GM18907 (cell line): ENCODE measurements around the gene ATP1A3.

ENCODE experiments used
- ATAC-seq: cut with Tn5 transposase; IDR thresholded peaks from one replicate; pipeline ENCODE4 v1.9.1; 2021; ENCODE audit warnings: mild to moderate bottlenecking, moderate library complexity; ENCODE audit not compliant: unreplicated experiment

The ATP1A3 gene

DNA sequence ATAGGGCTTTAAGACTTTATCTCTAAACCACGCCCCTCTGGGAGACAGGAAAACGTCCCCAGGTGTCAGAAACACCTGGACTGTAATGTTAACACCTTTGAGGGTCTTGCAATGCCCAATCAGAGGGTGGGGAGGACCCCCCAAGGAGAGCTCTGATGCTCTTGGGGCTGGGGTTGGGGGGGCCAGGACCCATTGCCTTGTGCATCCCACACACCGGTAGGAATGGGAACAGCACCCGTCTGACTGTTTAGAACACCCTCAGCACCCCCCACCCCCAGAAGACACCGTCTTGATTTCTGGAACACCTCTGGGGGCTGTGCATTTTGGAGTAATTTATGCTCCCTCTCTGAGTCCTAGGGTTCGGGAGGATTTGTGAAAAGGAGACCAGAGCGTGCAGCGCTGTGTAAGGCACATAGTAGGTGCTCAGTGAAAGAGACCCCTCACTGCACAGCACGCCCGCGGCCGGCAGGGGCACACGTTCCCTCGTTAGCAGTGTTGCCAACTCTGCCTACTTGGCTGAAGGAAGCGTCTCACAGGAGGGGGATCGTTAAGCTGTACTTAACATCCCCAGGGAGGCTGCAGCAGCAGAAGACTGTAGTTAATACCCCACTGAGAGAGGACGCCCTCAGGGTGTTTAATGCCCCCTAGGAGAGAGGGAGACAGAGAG lies 63.0 kb downstream of the ATP1A3 start:
- no peak for ATAC-seq

- no peak for ATAC-seq
Observed at GRCh38 chr19:41930322-41930722, 63.7 kb downstream of the ATP1A3 start.

DNA sequence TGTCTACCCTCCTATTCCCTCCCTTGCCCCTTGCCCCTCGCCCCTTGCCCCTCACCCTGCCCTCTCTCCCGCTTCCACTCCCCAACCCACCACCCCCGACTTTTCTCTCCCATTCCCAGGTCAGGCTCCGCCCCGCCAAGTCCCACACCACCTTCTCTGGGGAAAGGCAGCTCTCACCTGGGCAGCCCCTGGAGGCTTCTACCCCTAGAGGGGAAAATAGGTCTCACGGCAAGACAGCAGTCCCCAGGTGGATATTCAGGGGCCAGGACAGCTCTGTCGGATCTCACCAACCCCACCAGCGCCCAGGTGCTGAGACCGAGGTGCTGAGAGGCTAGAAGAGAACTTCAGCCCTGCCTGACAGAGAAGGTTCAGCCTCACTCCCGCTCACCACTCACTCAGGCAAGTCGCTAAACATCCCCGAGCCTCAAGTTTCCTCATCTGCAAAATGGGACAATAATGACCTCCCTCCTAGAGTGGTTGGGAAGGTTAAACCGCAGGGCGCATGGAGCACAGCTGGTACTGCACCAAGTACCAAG lies 64.4 kb downstream of the ATP1A3 start:
- ATAC-seq = no peak

DNA sequence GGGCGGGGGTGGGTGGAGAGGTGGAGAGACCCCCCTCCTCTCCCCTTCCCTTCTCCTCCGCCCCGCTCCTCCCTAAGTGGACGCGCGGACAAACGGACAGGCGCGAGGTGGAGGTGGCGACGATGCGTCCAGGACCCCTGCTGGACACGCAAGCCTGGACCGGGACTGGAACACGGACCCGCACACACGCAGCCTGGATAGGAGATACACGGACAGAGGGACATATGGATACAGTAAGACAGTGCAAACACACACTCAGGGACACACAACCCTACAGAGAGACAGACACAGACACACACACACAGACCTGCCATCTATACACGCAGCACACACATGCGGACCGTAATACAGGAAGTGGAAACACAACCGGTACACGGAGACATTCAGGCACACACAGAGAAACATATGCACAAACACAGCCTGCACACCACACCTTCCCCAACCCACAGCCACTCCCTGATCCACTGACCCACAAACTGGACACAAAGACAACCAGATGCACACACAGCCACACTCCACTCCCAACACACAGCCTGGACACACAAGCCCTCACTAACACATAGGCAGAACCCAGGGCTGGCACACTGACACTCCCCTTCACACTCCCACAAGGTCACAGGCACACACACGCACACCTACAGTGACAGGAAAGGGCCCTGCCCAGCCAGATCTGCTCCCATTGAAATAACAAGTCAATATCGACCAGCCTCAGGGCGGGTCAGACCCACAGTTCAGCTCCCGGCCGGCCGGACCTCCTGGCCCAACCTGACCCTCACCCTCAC lies 65.1 kb downstream of the ATP1A3 start:
- ATAC-seq = no peak

- ATAC-seq = no peak
Observed at GRCh38 chr19:41928221-41928683, 65.8 kb downstream of the ATP1A3 start, which contains the start of gene ERFL. Gene ERFL (minus strand): TSS chr19:41928449. CDS start chr19:41912919, 15,530 bp downstream.

- ATAC-seq = no peak
Observed at GRCh38 chr19:41927497-41928192, 66.4 kb downstream of the ATP1A3 start.

GRCh38 chr19:41926763-41927496 lies 67.1 kb downstream of the ATP1A3 start:
- ATAC-seq = no peak

GRCh38 chr19:41926028-41926762 lies 67.8 kb downstream of the ATP1A3 start:
- no peak for ATAC-seq

DNA sequence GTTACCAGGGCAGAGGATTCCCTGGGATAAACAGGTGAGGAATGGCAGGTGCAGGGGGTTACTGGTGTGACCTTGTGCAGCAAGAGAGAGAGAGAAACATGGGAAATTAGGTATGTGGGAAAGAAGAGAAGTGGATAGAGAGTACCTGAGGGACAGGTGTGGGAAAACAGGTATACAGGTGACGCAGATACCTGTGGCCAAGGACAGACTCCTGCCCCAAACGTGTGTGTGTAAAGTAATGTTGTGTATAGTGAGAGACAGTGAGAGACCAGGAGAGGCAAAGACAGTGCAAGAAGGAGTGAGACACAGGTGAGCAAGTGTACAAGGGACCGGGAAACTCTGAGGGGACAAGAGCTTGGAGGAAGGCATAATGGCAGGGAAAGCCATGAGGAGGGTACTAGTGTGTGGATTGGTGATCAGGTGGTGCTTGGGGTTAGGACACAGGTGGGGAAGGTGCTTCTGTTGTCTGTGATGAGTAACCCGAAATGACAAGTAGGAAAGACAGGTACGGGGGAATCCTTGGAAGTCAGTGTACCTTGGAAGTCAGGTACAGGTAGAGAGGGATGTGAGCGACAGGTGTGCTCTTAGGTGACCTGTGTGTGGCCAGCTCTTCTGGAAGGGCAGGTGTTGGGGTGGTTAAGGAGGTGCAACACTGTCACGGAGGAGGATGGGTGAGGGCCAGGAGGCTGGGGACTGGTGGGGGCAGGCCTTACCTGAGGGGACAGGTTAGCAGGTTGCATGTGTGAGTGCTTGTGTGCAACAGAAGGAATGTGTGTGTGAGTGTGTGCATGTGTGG lies 68.6 kb downstream of the ATP1A3 start:
- ATAC-seq = no peak

DNA sequence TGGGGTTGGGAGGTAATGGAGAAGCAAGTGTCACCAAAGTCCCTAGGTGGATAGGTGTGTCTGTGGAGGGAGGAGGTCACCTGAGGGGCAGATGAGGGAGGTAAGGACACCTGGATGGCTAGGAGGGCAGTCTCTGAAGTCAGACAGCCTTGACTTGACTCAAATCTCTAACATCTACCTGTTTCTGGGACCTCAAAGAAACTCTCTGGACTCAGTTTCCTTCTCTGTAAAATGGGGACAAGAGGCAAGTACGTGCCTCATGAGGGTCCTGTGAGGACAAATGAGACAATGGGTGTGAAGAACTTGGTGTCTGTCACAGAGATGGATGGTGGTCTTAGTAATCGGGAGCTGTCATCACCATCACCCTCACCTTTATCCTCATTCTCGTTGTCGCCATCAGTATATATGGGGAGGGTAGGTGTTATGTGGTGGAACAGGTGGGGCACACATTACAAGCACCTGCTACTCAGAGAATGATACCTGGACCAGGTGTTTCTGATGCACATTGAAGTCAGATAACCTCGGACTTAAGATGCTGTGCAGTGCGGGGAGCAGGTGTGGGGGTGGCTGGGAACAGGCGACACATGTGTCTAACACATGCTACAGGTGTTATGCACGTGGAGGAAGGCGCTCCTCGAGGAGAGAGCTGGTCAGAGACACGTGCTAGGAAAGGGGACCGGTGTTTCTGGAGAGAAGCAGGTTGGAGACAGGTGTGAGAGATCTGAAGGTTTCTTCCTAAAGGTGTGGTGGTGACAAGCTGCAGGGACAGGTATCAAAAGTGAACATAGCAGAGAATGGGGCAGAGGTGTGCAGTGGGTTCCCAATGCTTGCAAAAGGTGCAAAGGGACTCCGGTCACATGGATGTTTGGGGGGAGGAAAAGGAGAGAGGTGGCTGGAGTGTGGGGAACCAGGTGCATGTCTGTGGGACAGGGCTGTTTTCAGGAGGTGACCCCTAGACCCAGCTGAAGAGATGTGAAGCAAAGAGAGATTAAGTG lies 69.6 kb downstream of the ATP1A3 start:
- ATAC-seq = no peak

DNA sequence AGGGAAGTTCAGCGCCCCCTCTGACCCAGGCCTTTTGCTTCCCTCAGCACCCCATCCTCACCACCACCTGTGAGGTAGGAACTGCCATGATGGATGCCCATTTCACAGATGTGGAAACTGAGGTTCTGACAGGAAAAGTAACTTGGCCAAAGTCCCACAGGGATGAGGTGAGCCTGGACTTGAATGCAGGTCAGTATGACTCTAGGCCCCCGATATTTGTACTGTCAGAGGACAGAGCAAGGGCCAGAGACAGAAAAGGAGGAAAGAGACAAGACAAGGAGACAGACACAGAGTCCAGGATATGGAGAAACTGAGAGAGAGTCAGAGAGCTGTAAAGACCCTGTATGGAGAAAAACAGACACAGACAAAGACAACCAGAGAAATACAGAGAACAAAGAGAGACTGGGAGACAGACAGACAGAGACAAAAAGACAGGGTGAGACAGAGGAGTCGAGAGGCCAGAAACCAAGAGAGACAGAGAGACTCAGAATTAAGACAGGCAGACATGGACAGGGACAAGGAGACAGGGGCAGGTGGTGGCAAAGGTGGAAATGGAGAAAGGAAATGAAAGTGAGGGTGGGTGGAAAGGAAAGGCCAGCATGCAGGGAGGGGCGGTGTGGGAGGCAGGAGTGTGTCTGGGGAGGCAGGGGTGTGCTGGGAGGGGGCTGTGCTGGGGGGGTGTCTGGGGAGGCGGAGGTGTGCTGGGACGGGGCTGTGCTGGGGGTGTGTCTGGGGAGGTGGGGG lies 70.8 kb downstream of the ATP1A3 start:
- no peak for ATAC-seq

- ATAC-seq = no peak
Observed at GRCh38 chr19:41922585-41922984, 71.4 kb downstream of the ATP1A3 start.

- no peak for ATAC-seq
Observed at GRCh38 chr19:41921577-41922576, 72.2 kb downstream of the ATP1A3 start.

- ATAC-seq = no peak
Observed at GRCh38 chr19:41920882-41921576, 73.0 kb downstream of the ATP1A3 start.

- no peak for ATAC-seq
Observed at GRCh38 chr19:41919948-41920712, 73.9 kb downstream of the ATP1A3 start.
